ENCODE data around the gene SVBP. TPM values are rescaled to one million over a fixed set of nuclear protein-coding genes. Genes with fewer than 3 reads are reported as not detected.

The SVBP gene
- total RNA-seq, 1 experiment from 2014 or later, result 41.3 TPM

DNA sequence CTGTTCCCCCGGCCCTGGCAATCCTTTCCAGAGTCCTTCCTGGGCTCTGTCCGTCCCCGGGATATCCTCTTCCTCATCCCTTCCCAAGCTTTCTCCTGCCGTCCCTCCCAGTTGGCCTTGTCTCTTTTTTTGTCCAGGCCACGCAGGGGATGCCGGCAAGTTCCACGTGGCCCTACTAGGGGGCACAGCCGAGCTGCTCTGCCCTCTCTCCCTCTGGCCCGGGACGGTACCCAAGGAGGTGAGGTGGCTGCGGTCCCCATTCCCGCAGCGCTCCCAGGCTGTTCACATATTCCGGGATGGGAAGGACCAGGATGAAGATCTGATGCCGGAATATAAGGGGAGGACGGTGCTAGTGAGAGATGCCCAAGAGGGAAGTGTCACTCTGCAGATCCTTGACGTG, 13.4 kb upstream of the SVBP start:
- Histone ChIP-seq H3K9me3 (ENCODE audit: control insufficient read depth, low read depth, low read length) (no peaks in the 10 kb centered on the region), H3K79me1 (ENCODE audit: insufficient read depth, low read depth, low read length, poor library complexity, severe bottlenecking) (no peaks in the 10 kb centered on the region), H2AK5ac (ENCODE audit: insufficient read length, low read length) (no peak overlapping the region), H3K4ac (ENCODE audit: low read depth, low read length) (no peak overlapping the region), H3K4me2 (ENCODE audit: insufficient read depth, insufficient read length, low read length) (no peak overlapping the region), H3K23ac (ENCODE audit: insufficient read length, low read depth, low read length) (no peak overlapping the region), H3T11ph (ENCODE audit: low read length) (no peak overlapping the region), H3K4me1 (ENCODE audit: insufficient read depth, low read length) (0 out of 2 replicates have a peak, but pooled peaks cover 3% of the 10 kb centered on the region), H3K27ac (ENCODE audit: insufficient read length, low read depth, low read length) (no peak overlapping the region), H3K23me2 (ENCODE audit: insufficient read length, low read depth, low read length, poor library complexity, severe bottlenecking) (no peaks in the 10 kb centered on the region), H2BK5ac (ENCODE audit: insufficient read length, low read length) (no peak overlapping the region), H2BK15ac (ENCODE audit: low read depth, low read length) (no peak overlapping the region), H3K27me3 (ENCODE audit: insufficient read depth, low read length) (no peaks in the 10 kb centered on the region), H3K18ac (ENCODE audit: insufficient read length, low read depth, low read length) (no peak overlapping the region), H3K9ac (ENCODE audit: extremely low read depth, insufficient read length, low read length) (no peak overlapping the region), H3K79me2 (ENCODE audit: insufficient read depth, low read length) (no peaks in the 10 kb centered on the region), H4K91ac (ENCODE audit: insufficient read length, low read depth, low read length) (no peak overlapping the region), H2BK12ac (ENCODE audit: insufficient read length, low read depth, low read length) (no peak overlapping the region), H3K14ac (ENCODE audit: insufficient read depth, low read length) (no peak overlapping the region), H4K5ac (ENCODE audit: insufficient read length, low read depth, low read length) (no peak overlapping the region), H3K56ac (ENCODE audit: insufficient read length, low read depth, low read length) (no peak overlapping the region), H2BK20ac (ENCODE audit: low read depth, low read length, poor library complexity, severe bottlenecking) (no peak overlapping the region), H2AFZ (ENCODE audit: low read length) (no peak overlapping the region), H4K20me1 (ENCODE audit: control insufficient read depth, insufficient read depth, insufficient read length) (no peaks in the 10 kb centered on the region), H4K8ac (replicated peaks; ENCODE audit: insufficient read length, low read depth, low read length) (no peak overlapping the region), H2BK120ac (ENCODE audit: low read depth, low read length, poor library complexity, severe bottlenecking) (no peak overlapping the region)
- H3K9me3 Mint-ChIP-seq, result no peaks in the 10 kb centered on the region
- WGBS (ENCODE audit: extremely low coverage, insufficient read length, low lambda C conversion rate), result no CpG with 5 or more reads among the region's 17 CpGs
- H3K4me1 Mint-ChIP-seq, result peaks cover 3% of the 10 kb centered on the region in 2 experiments; a peak in 1 of 4 replicates
- no peak overlapping the region for H3K4me3 Mint-ChIP-seq
- peak overlapping the region in 1 of 3 experiments; percentile 49; a peak in 1 of 7 replicates for H3K27ac Mint-ChIP-seq
- peak; percentile 37 for DNase-seq
- TF ChIP-seq, protein P1, sequence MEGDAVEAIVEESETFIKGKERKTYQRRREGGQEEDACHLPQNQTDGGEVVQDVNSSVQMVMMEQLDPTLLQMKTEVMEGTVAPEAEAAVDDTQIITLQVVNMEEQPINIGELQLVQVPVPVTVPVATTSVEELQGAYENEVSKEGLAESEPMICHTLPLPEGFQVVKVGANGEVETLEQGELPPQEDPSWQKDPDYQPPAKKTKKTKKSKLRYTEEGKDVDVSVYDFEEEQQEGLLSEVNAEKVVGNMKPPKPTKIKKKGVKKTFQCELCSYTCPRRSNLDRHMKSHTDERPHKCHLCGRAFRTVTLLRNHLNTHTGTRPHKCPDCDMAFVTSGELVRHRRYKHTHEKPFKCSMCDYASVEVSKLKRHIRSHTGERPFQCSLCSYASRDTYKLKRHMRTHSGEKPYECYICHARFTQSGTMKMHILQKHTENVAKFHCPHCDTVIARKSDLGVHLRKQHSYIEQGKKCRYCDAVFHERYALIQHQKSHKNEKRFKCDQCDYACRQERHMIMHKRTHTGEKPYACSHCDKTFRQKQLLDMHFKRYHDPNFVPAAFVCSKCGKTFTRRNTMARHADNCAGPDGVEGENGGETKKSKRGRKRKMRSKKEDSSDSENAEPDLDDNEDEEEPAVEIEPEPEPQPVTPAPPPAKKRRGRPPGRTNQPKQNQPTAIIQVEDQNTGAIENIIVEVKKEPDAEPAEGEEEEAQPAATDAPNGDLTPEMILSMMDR (conservative IDR thresholded peaks at IDR 0.05), result peak; percentile 37
- no peaks in the 10 kb centered on the region for H3K36me3 Mint-ChIP-seq (ENCODE audit: insufficient read depth in 1 of 3, low read depth in 3 of 3)
- H3K27me3 Mint-ChIP-seq (ENCODE audit: low read depth), result no peaks in the 10 kb centered on the region
